Mammary epithelial cell (primary cell): ENCODE data around the gene KXD1.

Experiments
- EZH2 ChIP-seq: IDR thresholded peaks from 2 replicates; pipeline ENCODE4 v1.6.1; 2012; ENCODE audit warnings: low read length, inconsistent platforms, borderline replicate concordance
- TF ChIP-seq, protein P1 (sequence below), 2 donors: IDR thresholded peaks in 1 of 2; conservative IDR thresholded peaks in 1 of 2; 2 replicates each; pipeline ENCODE4 v1.5.1; 2011 to 2012; ENCODE audit warnings: inconsistent platforms in 2 of 2, low read length in 2 of 2, mild to moderate bottlenecking in 2 of 2, control low read depth in 1 of 2, low read depth in 1 of 2; ENCODE audit not compliant: insufficient read depth in 1 of 2; ENCODE audit errors: extremely low read depth in 1 of 2

GRCh38 chr19:18577365-18577914 lies 19.8 kb downstream of the KXD1 start:
- TF ChIP-seq, protein P1, sequence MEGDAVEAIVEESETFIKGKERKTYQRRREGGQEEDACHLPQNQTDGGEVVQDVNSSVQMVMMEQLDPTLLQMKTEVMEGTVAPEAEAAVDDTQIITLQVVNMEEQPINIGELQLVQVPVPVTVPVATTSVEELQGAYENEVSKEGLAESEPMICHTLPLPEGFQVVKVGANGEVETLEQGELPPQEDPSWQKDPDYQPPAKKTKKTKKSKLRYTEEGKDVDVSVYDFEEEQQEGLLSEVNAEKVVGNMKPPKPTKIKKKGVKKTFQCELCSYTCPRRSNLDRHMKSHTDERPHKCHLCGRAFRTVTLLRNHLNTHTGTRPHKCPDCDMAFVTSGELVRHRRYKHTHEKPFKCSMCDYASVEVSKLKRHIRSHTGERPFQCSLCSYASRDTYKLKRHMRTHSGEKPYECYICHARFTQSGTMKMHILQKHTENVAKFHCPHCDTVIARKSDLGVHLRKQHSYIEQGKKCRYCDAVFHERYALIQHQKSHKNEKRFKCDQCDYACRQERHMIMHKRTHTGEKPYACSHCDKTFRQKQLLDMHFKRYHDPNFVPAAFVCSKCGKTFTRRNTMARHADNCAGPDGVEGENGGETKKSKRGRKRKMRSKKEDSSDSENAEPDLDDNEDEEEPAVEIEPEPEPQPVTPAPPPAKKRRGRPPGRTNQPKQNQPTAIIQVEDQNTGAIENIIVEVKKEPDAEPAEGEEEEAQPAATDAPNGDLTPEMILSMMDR (conservative IDR thresholded peaks at IDR 0.05 in 1 of 2, IDR thresholded peaks at IDR 0.05 in 1 of 2; ENCODE audit: extremely low read depth in 1 of 2, insufficient read depth in 1 of 2, low read depth in 1 of 2, low read length in 2 of 2): no peak
- TF ChIP-seq EZH2: no peak
